Peyer's patch (tissue), 4 donors: ENCODE results near the gene GAN. TPM values are rescaled to one million over a fixed set of nuclear protein-coding genes. Genes with fewer than 3 reads are reported as not detected.

Experiments
- DNase-seq, 3 donors: peaks; one replicate each; pipeline ENCODE4 v3.0.0-alpha.2; 2017 to 2019
- H3K27ac ChIP-seq, 4 donors: fragments of 200-600 bp; sonication (generic); one replicate each; pipeline ENCODE4 v1.5.1; 2016 to 2019
- H3K27me3 ChIP-seq, 2 donors: fragments of 200-600 bp; sonication (generic); one replicate each; pipeline ENCODE4 v1.5.1; 2019
- H3K36me3 ChIP-seq, 3 donors: fragments of 200-600 bp; sonication (generic); one replicate each; pipeline ENCODE4 v1.5.1; 2016 to 2019
- H3K4me1 ChIP-seq, 4 donors: fragments of 200-600 bp; sonication (generic); one replicate each; pipeline ENCODE4 v1.5.1; 2016 to 2019
- H3K4me3 ChIP-seq, 4 donors: fragments of 200-600 bp; sonication (generic); 1 replicate in 3 of 4; 2 replicates in 1 of 4; pipeline ENCODE4 v1.5.1; 2016 to 2019; ENCODE audit warnings: mild to moderate bottlenecking in 1 of 4
- H3K9me3 ChIP-seq, 4 donors: fragments of 200-600 bp; sonication (generic); one replicate each; pipeline ENCODE4 v1.5.1; 2016 to 2019; ENCODE audit warnings: mild to moderate bottlenecking in 1 of 4
- POLR2A ChIP-seq, 2 donors: fragments of 450-650 bp; IDR thresholded peaks; one replicate each; pipeline ENCODE4 v1.5.1; 2017; ENCODE audit warnings: antibody characterized with exemption in 2 of 2, mild to moderate bottlenecking in 2 of 2, moderate library complexity in 2 of 2
- total RNA-seq, 4 donors: library from RNA; depleted of rRNA; stranded (reverse); fragments of >200 nt; gene quantifications; one replicate each; pipeline ENCODE4 v1.1.0, GENCODE V29; 2016
- TF ChIP-seq, protein P1 (sequence below), 6 experiments: fragments of 450-650 bp in 4 of 6; fragments of 200-600 bp in 2 of 6; sonication (generic) in 1 of 6; IDR thresholded peaks; one replicate each; pipeline ENCODE4 v1.5.1; 2017 to 2019; ENCODE audit warnings: antibody characterized with exemption in 6 of 6, mild to moderate bottlenecking in 3 of 6, moderate library complexity in 1 of 6

GAN gene
- total RNA-seq, 4 donors from 2014 or later = 7.4 to 15.2 (median 11.9) TPM

- Histone ChIP-seq H3K27ac (no peak overlapping the region), H3K9me3 (peaks cover 0 to 10% (median 0%) of the 10 kb centered on the region in 4 donors), H3K36me3 (peaks cover 0 to 6% (median 0%) of the 10 kb centered on the region in 3 donors), H3K27me3 (no peaks in the 10 kb centered on the region), H3K4me1 (no peaks in the 10 kb centered on the region), H3K4me3 (no peak overlapping the region)
- no peak for DNase-seq
- TF ChIP-seq POLR2A (IDR thresholded peaks at IDR 0.05) = no peak
- TF ChIP-seq, protein P1, sequence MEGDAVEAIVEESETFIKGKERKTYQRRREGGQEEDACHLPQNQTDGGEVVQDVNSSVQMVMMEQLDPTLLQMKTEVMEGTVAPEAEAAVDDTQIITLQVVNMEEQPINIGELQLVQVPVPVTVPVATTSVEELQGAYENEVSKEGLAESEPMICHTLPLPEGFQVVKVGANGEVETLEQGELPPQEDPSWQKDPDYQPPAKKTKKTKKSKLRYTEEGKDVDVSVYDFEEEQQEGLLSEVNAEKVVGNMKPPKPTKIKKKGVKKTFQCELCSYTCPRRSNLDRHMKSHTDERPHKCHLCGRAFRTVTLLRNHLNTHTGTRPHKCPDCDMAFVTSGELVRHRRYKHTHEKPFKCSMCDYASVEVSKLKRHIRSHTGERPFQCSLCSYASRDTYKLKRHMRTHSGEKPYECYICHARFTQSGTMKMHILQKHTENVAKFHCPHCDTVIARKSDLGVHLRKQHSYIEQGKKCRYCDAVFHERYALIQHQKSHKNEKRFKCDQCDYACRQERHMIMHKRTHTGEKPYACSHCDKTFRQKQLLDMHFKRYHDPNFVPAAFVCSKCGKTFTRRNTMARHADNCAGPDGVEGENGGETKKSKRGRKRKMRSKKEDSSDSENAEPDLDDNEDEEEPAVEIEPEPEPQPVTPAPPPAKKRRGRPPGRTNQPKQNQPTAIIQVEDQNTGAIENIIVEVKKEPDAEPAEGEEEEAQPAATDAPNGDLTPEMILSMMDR (IDR thresholded peaks at IDR 0.05) = no peak
Observed at GRCh38 chr16:81347425-81347824, 32.7 kb downstream of the GAN start.

GRCh38 chr16:81349608-81350305 lies 35.0 kb downstream of the GAN start:
- H3K9me3 ChIP-seq = peaks cover 0 to 10% (median 0%) of the 10 kb centered on the region in 4 donors
- TF ChIP-seq, protein P1 (IDR thresholded peaks at IDR 0.05) = no peak
- no peak for TF ChIP-seq POLR2A (IDR thresholded peaks at IDR 0.05)
- peaks cover 0 to 15% (median 0%) of the 10 kb centered on the region in 3 donors for H3K36me3 ChIP-seq
- no peak overlapping the region for H3K27ac ChIP-seq
- no peak for DNase-seq
- H3K4me1 ChIP-seq = no peaks in the 10 kb centered on the region
- H3K27me3 ChIP-seq = no peaks in the 10 kb centered on the region
- no peak overlapping the region for H3K4me3 ChIP-seq

DNA sequence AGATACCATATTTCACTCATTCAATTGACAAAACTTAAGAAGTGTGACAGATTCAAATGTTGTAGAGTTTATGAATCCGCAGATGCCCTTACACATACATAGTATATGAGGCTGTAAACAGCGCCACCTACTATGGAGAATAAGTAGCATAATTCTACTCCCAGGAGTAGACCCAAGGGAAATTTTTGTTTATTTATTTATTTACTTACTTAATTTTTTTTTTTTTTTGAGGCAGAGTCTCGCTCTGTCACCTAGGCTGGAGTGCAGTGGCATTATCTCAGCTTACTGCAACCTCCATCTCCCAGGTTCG lies 35.5 kb downstream of the GAN start:
- DNase-seq = no peak
- peaks cover 0 to 16% (median 0%) of the 10 kb centered on the region in 3 donors for H3K36me3 ChIP-seq
- TF ChIP-seq POLR2A (IDR thresholded peaks at IDR 0.05) = no peak
- TF ChIP-seq, protein P1 (IDR thresholded peaks at IDR 0.05) = peak in 3 of 6 experiments; percentile 22 to 40 (median 33)
- no peak overlapping the region for H3K27ac ChIP-seq
- peaks cover 0 to 10% (median 0%) of the 10 kb centered on the region in 4 donors for H3K9me3 ChIP-seq
- H3K27me3 ChIP-seq = no peaks in the 10 kb centered on the region
- no peaks in the 10 kb centered on the region for H3K4me1 ChIP-seq
- H3K4me3 ChIP-seq = no peak overlapping the region

GRCh38 chr16:81353895-81354294 lies 39.1 kb downstream of the GAN start:
- TF ChIP-seq, protein P1 (IDR thresholded peaks at IDR 0.05) = no peak
- TF ChIP-seq POLR2A (IDR thresholded peaks at IDR 0.05) = no peak
- no peak for DNase-seq
- Histone ChIP-seq H3K36me3 (peaks cover 0 to 38% (median 0%) of the 10 kb centered on the region in 3 donors), H3K27me3 (no peaks in the 10 kb centered on the region), H3K4me3 (no peak overlapping the region), H3K27ac (no peak overlapping the region), H3K4me1 (no peaks in the 10 kb centered on the region), H3K9me3 (no peaks in the 10 kb centered on the region)

- H3K27me3 ChIP-seq = no peaks in the 10 kb centered on the region
- no peak overlapping the region for H3K4me3 ChIP-seq
- TF ChIP-seq, protein P1 (IDR thresholded peaks at IDR 0.05) = no peak
- TF ChIP-seq POLR2A (IDR thresholded peaks at IDR 0.05) = no peak
- H3K9me3 ChIP-seq = no peaks in the 10 kb centered on the region
- no peak overlapping the region for H3K27ac ChIP-seq
- no peaks in the 10 kb centered on the region for H3K4me1 ChIP-seq
- DNase-seq = no peak
- H3K36me3 ChIP-seq = peaks cover 0 to 50% (median 0%) of the 10 kb centered on the region in 3 donors
Observed at GRCh38 chr16:81357711-81358260, 43.0 kb downstream of the GAN start.
